GM19467 (cell line): Measurements from ENCODE around the gene NCKAP5.

ENCODE experiments used
- ATAC-seq: cut with Tn5 transposase; IDR thresholded peaks from one replicate; pipeline ENCODE4 v1.9.1; 2021; ENCODE audit warnings: mild to moderate bottlenecking, moderate library complexity; ENCODE audit not compliant: unreplicated experiment

Gene NCKAP5

DNA sequence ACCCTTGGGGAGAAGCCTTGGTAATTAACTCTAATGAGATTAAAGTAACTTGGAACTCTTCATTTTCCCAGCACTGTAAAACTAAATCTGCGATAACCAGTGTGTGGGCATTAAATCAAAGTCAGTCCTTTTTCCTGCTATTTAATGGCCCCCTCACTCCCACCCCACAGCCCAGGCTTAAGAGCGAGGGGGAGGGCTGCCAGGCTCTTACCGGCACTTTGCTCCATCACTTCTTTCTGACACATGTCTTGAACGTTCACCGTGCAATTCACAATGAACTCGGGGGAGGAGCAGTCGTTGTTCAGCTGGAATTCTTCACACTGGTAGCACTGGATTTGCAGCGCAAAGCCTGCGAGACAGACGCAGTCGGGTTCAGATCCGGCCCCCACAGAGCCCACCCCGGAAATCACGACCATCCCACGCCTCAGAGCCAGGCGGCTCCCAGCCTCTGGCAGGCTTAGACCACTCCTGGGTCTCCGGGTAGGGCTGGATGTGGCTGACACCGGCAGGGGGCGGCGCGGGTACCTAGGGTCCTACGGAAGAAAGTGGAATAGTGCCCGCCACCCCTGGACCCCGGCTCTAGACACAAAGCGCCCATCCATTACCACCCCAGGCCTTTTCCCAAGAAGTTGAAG, 900.0 kb downstream of the NCKAP5 start:
- no peak for ATAC-seq

DNA sequence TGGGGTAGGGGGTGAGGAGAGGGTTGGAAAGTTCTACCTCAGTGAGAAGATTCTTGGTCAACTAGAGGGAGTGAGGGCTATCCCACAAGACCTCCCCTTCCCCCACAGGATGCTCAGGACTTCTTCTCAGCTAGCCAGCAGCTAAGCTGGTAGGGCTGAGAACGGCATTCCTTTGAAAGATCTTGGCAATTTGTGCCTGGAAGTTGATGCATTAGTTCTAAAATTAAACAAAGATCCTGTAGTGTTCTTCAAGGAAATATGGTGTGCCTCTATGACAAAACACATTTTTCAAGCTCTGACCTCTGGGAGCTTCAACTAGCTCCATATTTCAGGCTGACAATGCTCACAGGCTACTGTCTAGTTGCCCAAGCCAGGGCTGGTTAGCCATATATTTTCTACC, 900.6 kb downstream of the NCKAP5 start:
- no peak for ATAC-seq

DNA sequence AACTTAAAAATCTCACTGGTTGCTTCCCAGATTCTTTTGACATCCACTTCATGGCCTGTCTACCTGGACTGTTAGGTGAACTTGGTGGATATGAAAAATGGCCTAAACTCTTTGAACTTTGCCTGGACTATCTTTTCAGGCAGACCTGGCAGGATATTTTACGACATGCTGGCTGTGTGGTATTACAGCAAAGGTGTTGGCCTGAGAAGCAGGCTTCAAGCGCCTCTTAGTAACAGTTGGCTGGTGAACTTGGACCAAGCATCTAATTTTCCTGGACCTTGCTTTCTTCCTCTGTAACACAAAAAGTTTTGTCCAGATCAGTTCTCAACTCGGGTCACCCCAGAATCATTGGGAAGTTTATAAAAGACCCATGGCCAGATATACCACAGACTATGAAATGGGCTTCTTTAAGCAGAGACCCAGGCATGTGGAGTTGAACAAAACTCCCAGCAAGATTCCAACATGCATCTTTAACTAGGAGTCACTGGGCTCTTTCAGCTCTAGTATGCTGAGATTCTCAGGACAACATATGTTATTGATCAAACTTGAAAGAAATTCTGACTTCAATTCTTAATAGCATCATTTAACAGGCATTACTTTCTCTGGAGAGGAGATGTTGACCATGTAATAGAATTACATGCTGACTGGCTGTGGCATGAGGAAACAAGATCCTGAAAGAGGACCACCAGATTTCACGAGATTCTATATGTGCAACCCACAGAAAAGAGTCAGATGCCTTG, 902.7 kb downstream of the NCKAP5 start:
- no peak for ATAC-seq

DNA sequence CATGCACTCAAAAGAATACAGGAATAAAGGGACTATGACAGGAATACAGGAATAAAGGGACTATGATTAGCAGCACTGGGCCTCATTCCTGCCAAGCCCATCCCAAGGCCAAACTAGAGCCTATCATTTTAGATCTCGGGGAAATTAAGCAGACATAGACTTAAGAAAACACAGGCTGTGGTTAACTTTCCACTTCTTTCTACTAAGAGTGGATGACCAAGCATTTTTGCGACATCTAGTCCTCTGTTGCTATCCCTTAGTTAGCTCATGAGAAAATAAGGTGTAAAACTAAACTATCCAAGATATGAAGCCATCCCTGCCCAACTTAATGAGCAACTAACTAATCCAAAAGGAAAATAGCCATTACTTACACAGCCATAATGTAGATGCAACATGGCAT, 904.2 kb downstream of the NCKAP5 start:
- ATAC-seq = no peak

DNA sequence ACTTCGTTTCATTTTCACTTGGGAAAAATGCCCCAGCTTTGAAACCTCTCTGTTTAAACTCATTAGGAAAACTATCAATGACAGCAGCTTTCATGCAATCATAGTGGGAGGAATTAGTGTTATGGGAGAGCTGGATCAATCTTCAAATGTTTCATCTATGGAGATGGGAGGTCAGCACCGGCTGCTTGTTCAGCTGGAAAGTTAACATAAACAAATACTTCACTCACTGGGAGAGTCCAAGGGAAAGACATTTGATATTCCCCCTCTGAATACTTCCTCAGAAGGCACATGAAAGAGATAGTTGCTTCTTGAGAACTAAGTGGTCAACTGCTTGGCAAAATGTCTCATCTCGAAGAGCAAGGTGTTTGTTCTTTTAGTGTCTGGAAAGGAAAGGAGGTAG, 905.5 kb downstream of the NCKAP5 start:
- ATAC-seq = no peak

DNA sequence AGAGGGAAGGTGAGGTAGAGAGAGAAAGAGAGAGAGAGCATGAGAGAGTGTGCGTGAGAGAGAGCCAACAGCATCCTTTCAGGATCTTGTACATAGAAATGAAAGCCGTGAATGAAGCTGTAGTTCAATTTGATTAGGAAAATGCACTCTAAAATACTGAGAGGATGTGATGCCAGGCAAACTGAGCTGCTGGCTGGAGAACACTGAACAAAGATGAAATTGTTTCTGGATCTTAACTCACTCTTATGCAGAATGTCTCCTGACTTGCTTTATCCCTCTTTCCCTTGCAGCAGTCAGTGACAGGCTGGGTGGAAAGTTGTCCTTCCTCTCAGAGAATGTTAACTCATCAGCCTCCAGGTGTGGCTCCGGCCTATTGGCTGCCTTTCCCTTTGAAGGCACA, 908.9 kb downstream of the NCKAP5 start:
- no peak for ATAC-seq

DNA sequence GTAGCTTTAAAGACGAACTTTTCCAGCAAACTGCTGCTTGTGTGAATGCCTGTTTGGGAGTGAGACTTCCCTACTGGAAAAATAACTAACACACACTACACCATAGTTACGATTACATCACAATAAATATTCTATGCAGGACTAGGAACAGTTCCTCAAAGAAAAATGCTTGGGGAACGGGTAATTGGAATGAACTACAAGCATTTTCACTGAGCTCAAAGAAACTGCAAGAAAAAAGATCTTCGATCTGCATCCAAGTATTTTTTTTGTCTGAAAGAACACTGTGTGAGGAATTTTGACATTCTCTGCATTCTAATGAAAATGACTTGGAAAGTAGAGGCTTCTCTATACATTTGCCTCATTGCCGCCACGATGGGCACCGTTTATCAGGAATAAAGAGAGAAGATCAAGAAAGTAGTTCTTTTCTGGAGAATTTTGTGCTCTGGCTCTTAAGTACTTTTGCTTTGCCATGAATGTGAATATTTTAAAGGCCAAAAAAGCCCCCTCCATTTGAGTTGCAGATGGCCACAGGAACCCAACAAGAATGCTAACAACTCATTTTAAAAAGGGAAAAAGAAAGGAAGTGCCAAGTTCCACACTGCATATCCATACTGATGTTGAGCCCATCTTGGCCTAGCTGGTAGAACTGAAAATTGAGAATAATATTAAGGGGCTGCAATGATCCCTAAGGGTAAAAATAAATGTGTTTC, 911.8 kb downstream of the NCKAP5 start:
- ATAC-seq = no peak

DNA sequence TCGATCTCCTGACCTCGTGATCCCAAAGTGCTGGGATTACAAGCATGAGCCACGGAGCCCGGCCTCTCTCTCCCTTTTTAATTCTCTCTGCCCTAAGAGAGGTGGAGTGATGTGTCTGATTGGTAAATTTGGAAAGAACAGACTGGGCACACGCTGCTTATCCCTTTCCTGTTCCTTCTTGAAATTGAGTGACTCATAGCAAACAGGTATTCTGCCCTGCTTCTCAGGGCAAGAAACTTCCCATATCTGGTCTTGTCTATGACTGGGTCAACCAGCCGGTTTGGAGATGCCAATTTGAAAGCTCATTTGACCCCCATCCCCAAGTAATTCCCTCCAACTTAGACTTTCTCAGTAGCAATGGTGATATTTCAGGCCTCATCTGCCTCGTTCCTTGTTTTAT, 913.3 kb downstream of the NCKAP5 start:
- ATAC-seq = no peak

DNA sequence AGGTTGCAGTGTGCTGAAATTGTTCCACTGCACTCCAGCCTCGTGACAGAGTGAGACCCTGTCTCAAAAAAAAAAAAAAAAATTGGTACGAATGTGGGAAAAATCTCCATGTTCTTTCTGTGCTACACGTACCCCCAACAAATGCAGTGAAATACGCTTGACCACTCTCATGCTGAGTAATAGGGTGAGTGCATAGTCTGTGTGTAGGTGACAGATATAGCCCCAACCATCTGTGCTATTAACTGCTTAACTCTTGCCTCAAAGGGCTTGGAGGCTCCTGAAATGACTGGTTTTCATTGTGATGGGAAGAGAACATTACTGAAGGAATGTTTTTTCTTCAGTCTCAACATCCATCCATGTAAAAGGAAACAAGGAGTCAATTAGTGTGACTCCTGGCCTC, 913.9 kb downstream of the NCKAP5 start:
- no peak for ATAC-seq

DNA sequence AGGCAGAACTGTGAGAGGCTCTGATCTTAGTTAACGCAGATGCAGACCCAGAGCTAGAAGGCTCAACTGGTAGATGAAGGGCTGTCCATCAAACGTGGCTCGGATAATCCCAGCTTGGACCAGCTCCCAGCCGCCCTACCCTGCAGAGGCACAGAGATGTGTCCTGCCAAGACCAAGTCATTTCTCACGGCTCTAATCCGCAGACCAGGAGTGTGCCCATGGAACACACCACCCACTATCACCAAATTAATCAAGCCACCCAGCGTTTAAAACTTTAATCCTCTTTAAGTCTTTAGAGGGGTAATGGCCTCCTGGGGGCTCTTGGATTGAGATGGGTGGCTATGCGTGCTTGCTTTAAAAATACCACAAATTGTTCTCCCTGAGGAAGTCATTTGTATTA, 915.8 kb downstream of the NCKAP5 start:
- ATAC-seq = no peak

DNA sequence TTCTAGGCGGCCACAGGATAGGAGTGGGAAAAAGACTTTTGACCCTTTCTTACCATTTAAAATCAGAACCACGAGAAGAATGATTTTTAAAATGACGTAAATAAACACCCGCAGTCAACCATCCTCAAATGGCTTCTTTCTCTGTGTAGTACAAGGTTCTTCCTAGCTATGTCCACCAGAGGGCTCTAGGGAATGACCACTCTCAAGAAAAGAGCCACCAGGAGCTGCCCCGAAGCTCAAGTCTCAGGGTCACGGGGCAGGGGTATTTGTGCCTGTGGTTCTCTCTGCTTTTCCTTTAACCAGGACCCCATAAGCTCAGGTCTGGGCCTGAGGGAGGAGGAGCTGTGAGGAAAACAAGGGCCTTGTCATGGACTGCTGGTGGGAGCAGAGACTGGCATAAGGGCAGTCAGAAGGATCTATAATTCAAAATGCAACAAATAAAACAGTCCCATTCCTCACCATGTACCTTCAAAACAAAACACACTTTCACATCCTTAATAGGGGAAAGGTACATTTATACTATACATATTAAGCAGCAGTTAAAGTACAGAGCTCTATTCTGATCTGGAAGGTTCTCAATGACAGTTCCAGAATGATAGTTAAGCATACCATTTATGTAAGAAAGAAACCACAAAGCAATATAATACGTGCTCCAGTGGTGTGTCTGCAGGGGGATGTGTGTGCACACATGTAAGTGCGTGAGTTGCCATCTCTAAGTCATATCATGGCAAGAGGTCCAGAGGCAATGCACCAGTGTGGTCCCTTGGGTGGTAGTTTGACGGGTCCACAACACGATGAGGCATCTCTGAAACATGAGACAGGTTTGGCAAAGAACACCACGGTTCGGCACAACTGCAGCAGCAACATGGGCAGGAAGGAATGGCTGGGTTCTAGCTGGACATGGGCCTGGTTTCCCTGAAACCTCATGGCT, 916.9 kb downstream of the NCKAP5 start:
- no peak for ATAC-seq

DNA sequence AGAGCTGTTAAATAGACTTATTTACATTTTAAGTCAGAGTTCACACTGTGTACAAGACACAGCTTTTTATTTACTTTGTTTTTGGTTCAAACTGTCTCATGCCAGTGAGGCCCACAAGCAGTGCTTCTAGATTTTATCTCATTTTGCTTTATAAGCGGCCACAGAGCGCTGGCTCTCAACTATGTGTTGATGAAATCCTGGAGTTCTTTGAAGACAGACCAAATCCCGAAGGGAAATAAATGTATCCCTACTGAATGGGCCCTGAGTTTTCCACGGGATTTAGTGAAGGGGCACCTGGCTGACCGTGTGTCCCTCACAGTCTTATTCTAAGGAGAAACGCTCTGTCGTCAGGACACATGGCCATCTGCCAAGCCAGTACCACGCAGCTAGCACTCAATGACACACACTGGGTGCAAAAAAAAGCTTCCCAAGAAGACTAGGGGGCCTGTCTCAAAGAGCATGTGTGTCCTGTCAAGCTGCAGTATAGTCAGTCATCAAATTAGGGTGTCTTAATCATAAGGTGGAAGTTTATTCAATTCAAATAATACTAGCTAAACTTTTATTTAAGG, 921.6 kb downstream of the NCKAP5 start:
- ATAC-seq = no peak

DNA sequence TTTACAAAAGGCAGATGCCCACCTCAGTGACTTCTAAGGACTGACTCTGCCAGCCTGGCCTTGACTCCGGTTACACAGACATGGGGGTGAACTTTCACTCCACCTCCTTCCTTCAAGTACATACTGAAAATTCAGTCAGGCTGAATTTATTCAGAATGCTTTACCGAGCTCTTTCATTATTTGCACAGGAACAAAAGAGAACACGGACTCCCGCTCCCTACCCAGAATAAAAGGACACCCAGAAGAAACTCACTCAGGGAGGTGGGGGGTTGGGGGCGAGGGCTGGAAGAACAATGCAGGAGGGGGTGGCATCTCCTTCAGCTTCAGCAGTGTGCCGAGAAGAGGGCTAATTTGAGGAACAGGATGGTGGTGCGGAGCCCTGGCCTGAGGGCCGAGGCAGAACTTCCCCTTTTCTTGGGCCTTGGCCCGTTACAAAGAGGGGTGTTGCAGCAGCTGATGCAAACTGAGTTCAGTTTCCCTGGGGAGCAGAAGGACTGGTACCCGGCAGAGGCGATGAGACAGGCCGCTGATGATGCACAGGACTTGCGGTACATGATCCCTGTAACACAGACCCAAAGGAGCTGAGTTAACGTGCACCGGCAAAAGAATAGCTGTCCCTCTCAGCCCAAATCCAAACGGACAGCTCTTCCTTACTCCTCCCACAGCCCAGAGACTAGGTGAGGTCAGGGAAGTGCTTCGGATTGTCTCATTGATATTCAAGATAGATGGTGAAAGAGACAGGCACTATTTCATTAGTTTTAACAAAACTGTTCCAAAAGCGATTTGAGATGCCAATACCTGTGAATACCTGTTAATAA, 922.3 kb downstream of the NCKAP5 start:
- ATAC-seq = no peak

DNA sequence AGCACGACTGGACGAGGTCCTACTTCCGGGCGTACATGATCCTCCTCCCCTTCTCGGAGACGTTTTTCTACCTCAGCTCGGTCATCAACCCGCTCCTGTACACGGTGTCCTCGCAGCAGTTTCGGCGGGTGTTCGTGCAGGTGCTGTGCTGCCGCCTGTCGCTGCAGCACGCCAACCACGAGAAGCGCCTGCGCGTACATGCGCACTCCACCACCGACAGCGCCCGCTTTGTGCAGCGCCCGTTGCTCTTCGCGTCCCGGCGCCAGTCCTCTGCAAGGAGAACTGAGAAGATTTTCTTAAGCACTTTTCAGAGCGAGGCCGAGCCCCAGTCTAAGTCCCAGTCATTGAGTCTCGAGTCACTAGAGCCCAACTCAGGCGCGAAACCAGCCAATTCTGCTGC, 923.1 kb downstream of the NCKAP5 start:
- ATAC-seq = no peak

DNA sequence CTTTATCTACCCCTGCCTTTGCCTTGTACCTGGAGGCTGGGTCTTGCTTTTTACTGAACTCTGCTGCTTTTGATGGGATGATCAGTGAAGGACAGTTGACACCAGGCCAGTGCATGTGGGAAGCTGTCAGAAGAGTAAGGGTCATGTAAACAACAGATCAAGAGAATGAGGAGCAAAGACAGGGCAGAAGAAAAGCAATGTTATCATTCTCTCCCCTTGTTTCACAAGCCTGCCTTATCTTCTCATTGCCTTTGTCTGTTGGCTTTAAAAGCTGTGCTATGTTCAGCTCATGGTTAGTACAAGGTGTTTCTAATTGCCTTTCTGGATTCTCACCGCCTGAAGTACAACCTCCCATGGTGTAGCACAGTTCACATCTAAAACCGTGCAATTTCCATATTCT, 925.8 kb downstream of the NCKAP5 start:
- no peak for ATAC-seq

DNA sequence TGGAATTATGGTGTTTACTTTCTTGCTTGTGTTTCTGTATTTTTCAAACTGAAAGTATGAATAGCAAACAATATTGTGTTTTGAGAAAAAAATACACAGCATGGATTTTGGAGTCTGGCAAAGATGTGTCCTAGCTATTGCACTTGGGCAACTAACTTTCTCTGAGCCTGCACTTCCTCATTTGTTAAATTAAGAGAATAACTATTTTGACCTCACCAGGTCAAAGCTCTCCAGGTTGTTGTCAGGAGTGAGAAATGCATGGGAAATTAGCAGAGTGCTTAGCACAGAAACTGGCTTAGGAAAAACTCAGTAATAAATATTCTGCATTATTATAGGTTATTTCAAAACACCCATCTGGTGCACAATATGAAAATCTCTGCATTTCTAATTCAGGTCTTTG, 926.4 kb downstream of the NCKAP5 start:
- ATAC-seq = no peak

DNA sequence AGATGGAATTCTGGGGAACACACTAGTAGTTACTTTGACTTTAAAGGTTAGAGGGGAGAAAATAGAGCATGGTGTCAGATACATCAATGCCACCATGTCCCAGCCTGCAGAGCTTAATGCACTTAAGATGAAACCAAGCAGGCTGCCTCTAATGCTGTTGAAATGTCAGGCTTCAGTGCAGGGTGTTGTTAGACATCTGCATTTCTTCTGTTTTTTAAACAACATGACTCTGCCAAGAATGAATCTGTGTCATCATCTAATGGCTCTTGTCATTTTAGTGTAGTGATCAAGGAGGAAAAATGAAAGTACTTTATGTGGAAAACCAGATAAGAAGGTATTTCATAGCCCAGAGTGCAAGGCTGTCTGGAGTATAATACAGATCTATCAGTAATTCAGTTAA, 928.1 kb downstream of the NCKAP5 start:
- no peak for ATAC-seq

DNA sequence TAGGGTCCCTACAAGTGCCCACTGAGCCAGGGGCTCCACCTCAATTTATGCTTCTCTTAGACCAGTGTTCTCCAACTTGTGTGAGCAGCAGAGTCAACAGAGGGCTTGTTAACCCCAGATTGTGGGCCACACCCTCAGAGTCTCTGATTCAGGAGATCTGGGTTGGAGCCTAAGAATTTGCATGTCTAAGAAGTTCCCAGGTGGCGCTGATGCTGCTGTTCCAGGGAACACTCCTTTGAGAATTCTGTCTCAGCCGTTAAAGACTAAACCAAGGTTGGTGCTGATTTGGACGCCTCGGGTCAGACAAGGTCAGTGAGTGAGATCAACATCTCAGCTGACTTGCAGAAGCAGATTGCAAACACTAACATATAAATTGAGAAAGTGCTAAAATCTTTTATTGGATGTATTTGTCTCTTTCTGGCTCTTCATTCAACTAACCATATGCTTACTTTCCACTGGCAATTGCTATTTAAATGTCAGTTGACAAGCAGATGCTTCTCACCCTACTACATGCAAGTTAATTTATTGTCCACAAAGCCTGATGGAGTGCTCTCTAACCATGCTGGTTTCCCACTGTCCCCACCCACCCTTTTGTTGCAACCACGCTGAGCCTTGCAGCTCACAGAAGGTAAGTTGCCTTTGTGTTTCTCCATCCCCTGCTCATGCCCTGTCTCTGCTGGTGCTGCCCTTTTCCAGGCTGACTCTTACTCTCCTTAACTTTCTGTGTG, 929.8 kb downstream of the NCKAP5 start:
- no peak for ATAC-seq

DNA sequence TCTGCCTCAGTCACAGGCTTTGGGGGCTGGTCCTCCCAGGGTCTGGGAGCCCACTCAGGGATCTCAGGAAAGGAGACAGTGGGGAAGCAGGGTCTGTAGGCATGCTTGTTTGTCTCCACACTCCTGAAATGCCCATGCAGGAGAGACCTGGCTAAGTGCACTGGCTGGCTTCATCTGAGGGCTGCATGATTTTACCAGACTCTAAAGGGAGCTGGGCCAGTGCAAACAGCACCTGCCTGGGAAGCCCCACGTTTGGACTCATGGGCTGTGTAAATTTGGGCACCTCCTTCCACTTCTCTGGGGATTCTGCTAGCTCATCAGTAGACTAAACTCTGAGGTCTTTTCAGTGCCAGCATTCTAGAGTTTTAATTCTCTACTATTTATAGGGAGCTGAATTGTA, 931.9 kb downstream of the NCKAP5 start:
- no peak for ATAC-seq
